Stimulated activated CD4-positive, alpha-beta T cell treated with anti-CD3 and anti-CD28 coated beads, TNF-alpha, amount 100 ng/mL, for 1 hour (primary cell): ENCODE data around the gene UBA52.
A peak's percentile ranks its signal among the peaks of the same experiment; 100 is the strongest.
"Not testable (repeated sequence)": the region's sequence is repeated elsewhere in the genome, so short reads cannot be mapped to it uniquely, and the experiment has no call there.

Experiments
- DNase-seq, 3 donors: peaks; one replicate each; pipeline ENCODE4 v3.0.0-alpha.2; 2020; ENCODE audit warnings: low read depth in 3 of 3, low spot score in 1 of 3

UBA52 gene

DNA sequence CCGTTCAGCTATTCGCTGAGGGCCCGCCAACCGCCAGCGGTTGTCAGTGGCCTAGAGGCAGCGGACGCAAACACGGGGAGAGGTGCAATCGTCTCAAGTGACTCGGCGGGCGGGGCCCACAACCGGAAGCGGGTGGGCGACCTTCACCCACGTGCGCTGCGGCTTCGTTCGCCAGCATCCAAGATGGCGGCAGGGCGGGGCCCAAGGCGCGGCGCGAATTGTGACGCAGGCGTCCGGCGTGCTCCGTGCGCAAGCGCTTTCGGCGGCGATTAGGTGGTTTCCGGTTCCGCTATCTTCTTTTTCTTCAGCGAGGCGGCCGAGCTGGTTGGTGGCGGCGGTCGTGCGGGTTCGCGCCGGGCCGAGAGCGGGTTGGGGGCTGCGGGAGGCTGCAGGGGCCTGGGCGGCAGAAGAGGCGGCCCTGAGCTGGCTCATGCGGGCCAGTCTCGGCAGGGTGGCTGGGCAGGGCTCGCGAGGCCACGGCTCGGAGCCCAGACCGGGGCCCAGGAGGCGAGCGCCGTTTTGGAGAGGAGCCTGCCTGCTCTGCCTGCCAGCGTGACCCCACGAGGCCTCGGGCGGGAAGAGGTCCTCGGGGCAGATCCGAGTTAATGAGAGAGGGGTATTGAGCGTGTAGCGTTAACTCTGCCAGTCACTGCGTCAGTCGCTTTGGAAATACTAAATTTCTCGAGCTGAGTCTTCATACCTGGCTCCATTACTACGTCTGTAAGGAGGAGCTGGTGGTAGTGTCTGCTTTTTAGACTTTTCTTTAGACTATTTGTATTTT lies at the start of gene UBA52:
Gene UBA52, plus strand, starts transcription at position 294 of the 781 bp plus-strand sequence. CDS start 1,444 bp downstream, outside the sequence.
- DNase-seq: peak; percentile 94 to 99 (median 97)

- DNase-seq: peak; percentile 100
These were observed 49.4 kb upstream of the UBA52 start for GRCh38 chr19:18522124-18522861.

DNA sequence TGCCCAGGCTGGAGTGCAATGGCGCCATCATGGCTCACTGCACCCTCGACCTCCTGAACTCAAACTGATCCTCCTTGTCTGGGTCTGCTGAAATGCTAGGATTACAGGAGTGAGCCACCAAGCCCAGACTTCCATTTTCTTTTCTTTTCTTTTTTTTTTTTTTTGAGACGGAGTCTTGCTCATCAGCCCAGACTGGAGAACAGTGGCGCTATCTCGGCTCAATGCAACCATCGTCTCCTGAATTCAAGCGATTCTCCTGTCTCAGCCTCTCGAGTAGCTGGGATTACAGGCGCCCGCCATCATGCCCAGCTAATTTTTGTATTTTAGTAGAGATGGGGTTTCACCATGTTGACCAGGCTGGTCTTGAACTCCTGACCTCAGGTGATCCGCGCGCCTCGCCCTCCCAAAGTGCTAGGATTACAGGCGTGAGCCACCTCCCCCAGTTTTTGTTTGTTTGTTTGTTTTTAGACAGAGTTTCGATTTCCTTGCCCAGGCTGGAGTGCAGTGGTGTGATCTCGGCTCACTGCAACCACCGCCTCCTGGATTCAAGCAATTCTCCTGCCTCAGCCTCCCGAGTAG lies 48.7 kb upstream of the UBA52 start:
- DNase-seq: not testable (repeated sequence)

- no peak for DNase-seq
These were observed 47.8 kb upstream of the UBA52 start for GRCh38 chr19:18523841-18524240.

- DNase-seq: no peak
These were observed 45.3 kb upstream of the UBA52 start for GRCh38 chr19:18526316-18526715.

- DNase-seq: no peak
These were observed 41.9 kb upstream of the UBA52 start for GRCh38 chr19:18529782-18530181.

DNA sequence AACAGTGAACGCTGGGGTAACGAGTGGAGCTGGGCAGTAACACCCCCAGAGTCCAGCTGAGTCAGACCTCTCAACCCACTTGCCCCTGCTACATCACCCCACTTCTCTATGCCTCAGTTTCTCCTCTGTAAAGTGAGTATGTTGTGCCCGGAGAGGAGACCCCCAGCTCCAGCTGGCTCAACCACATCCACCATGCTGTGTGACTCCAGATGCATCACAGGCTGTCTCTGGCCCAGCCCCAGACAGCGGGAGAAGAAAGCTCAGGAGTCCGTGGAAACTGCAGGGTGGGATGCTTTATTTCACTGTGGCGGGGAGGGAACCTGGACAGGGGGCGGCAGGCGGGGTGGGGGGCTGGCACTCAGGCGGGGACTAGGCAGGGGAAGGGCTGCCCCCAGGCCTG lies 40.2 kb upstream of the UBA52 start:
- DNase-seq: no peak

DNA sequence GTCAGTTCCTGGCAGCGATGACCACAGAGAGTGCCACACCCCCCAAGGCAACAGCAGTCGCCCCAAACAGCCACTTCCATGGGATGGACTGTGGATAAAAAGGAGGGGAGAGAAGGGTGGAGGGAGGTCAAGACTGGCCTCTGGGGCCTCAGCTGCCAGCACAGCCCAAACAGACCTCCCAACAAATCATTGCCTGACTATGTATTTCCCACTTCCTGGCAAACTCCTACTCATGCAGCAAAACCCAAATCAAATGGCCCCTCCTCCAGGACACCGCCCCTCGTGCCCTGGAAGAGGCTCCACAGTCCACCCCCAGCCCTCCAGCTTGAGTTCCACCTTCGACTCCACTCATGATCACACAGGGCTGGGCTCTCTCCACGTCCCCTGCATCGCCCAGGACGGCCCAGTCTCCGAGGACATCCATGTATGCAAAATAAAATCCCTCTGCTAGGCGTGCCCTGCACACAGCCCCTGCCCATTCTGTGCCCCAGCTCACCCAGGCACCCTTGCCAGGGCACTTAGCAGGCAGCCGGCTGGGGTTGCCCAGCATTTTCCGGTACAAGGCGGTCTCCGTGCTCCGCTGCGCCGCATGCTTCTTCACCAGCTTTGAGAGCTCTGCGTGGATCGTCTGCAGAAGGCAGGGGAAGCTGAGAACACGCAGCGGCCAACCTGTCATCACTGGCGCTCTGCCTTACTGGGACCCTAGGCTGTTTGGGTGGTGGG lies 39.3 kb upstream of the UBA52 start:
- no peak for DNase-seq

GRCh38 chr19:18533058-18533457 lies 38.6 kb upstream of the UBA52 start:
- no peak for DNase-seq

GRCh38 chr19:18536475-18536874 lies 35.2 kb upstream of the UBA52 start:
- no peak for DNase-seq

DNA sequence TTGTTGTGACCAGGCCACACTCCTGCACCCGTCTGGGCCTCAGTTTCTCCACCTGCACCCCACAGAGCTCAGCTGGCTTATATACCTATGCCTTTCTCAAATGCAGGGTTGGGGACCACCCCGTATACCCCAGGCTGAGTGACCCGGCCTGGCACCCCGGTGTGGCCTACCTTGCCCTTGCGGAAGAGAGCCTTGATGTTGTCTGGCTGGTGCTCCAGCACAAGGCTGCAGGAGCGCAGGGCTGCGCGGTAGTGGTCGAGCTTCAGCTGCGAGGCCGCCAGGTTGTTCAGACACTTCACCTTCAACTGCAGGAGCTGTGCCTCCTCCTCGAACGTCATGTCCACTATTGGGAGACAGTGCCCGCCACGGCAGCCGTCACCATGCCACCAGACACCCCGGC lies 34.2 kb upstream of the UBA52 start:
- no peak for DNase-seq

DNA sequence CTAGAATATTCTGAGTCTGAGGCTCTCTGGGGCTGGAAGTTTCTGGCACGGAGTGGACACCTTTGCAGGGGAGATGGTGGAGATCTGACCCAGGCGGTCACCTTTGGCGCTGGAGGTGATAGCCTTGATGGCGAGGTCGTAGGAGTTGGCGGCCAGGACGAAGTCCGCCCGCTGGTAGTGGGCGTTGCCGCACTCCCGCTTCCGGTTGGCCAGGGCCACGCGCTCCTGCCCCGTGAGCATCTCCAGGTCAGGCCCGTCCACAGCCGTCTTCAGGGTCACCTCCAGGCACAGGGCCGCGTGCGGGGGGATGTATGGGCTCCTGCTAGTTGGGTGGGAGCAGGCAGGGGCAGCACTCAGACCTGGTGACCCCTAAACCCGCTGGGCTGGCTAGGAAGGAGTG lies 33.5 kb upstream of the UBA52 start:
- no peak for DNase-seq

GRCh38 chr19:18539372-18539771 lies 32.3 kb upstream of the UBA52 start:
- DNase-seq: no peak

DNA sequence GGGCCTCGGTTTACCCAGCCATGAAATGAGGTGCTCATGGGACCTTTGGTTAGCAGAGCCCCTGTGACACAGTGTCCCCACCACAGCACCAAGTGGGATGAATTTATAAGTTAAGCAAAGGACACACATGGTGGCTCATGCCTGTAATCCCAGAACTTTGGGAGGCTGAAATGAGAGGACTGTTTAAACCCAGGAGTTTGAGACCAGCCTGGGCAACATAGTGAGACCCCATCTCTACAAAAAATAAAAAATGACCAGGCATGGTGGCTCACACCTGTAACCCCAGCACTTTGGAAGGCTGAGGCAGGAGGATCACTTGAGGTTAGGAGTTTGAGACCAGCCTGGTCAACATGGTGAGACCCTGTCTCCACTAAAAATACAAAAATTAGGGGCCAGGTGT lies 31.5 kb upstream of the UBA52 start:
- not testable (repeated sequence) for DNase-seq

DNA sequence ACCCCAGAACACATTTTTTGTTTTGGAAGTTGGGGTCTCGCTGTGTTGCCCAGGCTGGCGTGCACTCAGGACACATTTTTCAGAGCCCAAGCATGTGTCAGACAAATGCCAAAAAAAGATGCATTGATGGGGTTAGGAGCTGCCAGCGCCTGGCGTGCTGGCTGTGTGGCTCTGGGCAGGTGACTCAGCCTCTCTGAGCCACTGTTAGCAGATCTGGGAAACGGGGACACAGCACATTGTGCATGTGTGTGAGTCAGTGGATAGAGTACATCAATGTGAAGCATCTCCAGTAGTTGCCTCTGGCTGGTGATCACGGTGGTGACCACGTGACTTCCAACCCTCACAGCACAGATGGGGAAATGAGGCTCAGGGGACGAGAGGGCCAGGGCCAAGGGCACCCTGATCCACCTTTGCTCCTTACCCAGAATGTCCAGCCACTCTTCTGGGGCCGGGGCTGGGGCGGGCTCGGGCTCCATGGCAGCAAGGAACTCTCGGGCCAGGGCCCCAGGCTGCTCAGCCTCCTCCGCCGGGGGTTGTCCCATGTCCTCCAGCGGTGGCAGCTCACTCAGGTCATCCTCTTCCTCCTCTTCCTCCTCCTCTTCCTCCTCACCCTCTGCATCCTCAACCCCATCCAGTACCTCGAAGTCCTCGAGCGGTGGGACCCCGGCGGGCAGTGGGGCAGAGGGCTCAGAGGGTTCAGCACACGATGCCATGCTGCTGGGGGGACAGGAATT lies 30.2 kb upstream of the UBA52 start:
- DNase-seq: no peak

DNA sequence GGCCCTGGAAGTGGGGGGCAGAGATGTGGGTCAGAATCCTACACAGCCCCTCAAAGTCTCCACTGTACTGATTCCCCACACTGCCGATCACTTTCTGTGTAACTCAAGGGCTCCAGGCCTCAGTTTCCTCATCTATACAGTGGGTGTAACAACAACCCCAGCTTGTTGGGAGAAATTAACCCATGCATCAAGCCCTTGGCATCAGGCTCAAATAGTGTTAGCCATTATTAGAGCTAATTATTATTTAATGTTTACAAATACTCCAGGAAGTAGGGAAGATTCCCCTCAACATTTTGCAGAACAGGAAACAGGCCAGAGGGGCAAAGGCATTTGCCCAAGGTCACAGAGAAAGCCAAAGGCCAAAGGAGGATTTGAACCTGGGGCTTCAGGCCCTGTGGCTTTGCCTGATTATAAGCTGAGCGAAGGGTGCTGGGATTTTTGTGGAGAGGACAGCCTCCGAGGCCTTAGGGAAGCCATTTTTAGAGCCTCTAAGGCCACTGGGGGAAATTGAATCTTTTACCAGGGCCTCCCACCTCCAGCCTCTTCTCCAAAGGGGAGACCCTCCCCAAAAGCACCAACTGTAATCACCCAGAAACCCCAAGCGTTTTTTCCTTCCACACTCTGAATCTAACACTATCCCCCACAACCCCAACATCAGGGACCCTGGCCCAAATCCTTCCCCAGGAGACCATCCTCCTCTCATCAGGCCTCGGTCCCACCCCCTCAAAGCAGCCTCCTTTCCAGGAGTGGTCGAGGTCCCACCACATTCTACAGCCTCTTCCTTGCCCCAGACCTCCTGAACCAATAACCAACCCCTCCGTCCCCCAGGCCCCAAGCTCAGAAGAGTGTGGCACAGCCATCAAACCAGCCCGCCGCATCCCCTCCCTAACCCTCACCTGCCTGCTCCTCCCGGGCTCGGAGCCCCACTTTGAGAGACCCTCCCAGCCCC lies 29.4 kb upstream of the UBA52 start:
- DNase-seq: no peak

- DNase-seq: peak; percentile 82 to 94 (median 90)
These were observed 28.5 kb upstream of the UBA52 start, which contains the start of gene FKBP8 for GRCh38 chr19:18542941-18543813. FKBP8 (minus strand) TSS chr19:18543573; CDS start chr19:18541970, 1,603 bp downstream.

DNA sequence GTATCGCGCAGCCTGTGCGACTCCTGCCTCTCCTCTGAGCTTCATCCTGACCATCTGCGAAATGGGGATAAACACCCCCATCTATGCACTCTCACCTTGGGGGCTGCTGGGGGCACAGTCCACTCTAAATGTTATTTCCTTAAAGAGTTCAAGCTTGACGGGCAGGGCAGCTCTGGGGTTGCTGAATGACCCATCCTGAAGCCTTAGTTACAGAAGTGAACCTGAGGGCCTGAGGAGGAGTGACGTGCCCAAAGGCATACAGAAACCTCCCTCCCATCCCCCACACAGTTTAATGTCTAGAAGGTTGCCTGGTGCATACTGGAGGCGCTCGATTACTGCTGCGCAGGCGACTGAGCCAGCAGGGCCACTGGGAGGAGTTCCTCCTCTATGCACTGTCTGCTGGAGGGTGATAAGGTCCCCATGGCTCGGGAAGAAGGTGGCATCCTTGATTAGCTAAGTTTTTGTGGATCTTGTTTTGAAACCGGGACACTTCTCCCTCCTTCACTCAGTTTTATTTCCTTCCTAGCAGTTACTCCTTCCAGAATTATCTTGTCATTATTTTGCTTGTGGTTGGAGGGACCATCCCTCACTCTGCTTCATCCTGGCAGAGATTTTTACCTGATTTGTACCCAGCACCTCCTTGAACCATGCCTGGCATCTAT lies 27.7 kb upstream of the UBA52 start:
- peak; percentile 37 to 60 (median 40) for DNase-seq
